ENCODE data around the gene EMC7. TPM values are rescaled to one million over a fixed set of nuclear protein-coding genes. Genes with fewer than 3 reads are reported as not detected.

EMC7 gene
- total and polyA plus RNA-seq, 4 donors: 26.7 to 58.3 (median 37.6) TPM

DNA sequence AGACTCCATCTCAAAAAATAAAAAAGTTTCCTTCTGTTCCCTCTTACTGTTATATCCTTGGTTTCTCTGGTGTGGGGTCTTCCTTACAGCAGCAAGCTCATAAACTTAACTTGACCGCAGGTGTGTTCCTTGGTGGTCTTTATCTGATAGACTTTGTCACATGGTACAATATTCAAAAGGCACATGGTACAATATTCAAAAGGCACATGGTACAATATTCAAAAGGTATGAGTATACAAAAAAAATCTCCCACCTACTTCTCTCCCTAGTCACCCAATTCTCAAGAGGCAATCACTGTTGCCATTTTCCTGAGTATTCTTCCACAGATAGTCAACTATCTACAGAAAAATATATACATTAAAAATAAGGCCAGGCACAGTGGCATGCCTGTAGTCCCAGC lies 4.8 kb upstream of the EMC7 start:
- no peak for DNase-seq (ENCODE audit: low spot score)
- no peaks in the 10 kb centered on the region for H3K9me3 ChIP-seq (ENCODE audit: control insufficient read depth in 4 of 4, low read length in 3 of 4)
- no peak overlapping the region for H3K27ac ChIP-seq (ENCODE audit: low read depth in 1 of 2, low read length in 2 of 2)
- WGBS: 97% methylated on average over 1 of the region's 1 CpG
- no peak overlapping the region for H3K9ac ChIP-seq (ENCODE audit: low read depth in 1 of 2, low read length in 2 of 2)
- H3K27me3 ChIP-seq (ENCODE audit: control insufficient read depth in 4 of 4, insufficient read depth in 4 of 4, low read length in 3 of 4): no peaks in the 10 kb centered on the region
- TF ChIP-seq, protein P1, sequence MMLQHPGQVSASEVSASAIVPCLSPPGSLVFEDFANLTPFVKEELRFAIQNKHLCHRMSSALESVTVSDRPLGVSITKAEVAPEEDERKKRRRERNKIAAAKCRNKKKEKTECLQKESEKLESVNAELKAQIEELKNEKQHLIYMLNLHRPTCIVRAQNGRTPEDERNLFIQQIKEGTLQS (IDR thresholded peaks at IDR 0.05): no peak
- TF ChIP-seq TAF1 (conservative IDR thresholded peaks at IDR 0.05) (no peak), HNF4G (IDR thresholded peaks at IDR 0.05) (no peak), GABPA (IDR thresholded peaks at IDR 0.05 in 1 of 2, conservative IDR thresholded peaks at IDR 0.05 in 1 of 2) (no peak), RXRA (IDR thresholded peaks at IDR 0.05) (no peak), JUND (IDR thresholded peaks at IDR 0.05) (no peak), EGR1 (IDR thresholded peaks at IDR 0.05; ENCODE audit: low read depth in 2 of 2) (no peak), YY1 (IDR thresholded peaks at IDR 0.05) (no peak), SP1 (IDR thresholded peaks at IDR 0.05) (no peak), FOXA2 (IDR thresholded peaks at IDR 0.05) (no peak), FOXA1 (IDR thresholded peaks at IDR 0.05) (no peak), RAD21 (IDR thresholded peaks at IDR 0.05) (no peak), HNF4A (conservative IDR thresholded peaks at IDR 0.05) (no peak), NR2F2 (IDR thresholded peaks at IDR 0.05) (no peak)
- TF ChIP-seq, protein P2, sequence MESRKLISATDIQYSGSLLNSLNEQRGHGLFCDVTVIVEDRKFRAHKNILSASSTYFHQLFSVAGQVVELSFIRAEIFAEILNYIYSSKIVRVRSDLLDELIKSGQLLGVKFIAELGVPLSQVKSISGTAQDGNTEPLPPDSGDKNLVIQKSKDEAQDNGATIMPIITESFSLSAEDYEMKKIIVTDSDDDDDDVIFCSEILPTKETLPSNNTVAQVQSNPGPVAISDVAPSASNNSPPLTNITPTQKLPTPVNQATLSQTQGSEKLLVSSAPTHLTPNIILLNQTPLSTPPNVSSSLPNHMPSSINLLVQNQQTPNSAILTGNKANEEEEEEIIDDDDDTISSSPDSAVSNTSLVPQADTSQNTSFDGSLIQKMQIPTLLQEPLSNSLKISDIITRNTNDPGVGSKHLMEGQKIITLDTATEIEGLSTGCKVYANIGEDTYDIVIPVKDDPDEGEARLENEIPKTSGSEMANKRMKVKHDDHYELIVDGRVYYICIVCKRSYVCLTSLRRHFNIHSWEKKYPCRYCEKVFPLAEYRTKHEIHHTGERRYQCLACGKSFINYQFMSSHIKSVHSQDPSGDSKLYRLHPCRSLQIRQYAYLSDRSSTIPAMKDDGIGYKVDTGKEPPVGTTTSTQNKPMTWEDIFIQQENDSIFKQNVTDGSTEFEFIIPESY (IDR thresholded peaks at IDR 0.05): no peak
- TF ChIP-seq, protein P3, sequence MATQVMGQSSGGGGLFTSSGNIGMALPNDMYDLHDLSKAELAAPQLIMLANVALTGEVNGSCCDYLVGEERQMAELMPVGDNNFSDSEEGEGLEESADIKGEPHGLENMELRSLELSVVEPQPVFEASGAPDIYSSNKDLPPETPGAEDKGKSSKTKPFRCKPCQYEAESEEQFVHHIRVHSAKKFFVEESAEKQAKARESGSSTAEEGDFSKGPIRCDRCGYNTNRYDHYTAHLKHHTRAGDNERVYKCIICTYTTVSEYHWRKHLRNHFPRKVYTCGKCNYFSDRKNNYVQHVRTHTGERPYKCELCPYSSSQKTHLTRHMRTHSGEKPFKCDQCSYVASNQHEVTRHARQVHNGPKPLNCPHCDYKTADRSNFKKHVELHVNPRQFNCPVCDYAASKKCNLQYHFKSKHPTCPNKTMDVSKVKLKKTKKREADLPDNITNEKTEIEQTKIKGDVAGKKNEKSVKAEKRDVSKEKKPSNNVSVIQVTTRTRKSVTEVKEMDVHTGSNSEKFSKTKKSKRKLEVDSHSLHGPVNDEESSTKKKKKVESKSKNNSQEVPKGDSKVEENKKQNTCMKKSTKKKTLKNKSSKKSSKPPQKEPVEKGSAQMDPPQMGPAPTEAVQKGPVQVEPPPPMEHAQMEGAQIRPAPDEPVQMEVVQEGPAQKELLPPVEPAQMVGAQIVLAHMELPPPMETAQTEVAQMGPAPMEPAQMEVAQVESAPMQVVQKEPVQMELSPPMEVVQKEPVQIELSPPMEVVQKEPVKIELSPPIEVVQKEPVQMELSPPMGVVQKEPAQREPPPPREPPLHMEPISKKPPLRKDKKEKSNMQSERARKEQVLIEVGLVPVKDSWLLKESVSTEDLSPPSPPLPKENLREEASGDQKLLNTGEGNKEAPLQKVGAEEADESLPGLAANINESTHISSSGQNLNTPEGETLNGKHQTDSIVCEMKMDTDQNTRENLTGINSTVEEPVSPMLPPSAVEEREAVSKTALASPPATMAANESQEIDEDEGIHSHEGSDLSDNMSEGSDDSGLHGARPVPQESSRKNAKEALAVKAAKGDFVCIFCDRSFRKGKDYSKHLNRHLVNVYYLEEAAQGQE (IDR thresholded peaks at IDR 0.05): no peak
- TF ChIP-seq, protein P4, sequence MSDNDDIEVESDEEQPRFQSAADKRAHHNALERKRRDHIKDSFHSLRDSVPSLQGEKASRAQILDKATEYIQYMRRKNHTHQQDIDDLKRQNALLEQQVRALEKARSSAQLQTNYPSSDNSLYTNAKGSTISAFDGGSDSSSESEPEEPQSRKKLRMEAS (IDR thresholded peaks at IDR 0.05): no peak
- TF ChIP-seq, protein P5, sequence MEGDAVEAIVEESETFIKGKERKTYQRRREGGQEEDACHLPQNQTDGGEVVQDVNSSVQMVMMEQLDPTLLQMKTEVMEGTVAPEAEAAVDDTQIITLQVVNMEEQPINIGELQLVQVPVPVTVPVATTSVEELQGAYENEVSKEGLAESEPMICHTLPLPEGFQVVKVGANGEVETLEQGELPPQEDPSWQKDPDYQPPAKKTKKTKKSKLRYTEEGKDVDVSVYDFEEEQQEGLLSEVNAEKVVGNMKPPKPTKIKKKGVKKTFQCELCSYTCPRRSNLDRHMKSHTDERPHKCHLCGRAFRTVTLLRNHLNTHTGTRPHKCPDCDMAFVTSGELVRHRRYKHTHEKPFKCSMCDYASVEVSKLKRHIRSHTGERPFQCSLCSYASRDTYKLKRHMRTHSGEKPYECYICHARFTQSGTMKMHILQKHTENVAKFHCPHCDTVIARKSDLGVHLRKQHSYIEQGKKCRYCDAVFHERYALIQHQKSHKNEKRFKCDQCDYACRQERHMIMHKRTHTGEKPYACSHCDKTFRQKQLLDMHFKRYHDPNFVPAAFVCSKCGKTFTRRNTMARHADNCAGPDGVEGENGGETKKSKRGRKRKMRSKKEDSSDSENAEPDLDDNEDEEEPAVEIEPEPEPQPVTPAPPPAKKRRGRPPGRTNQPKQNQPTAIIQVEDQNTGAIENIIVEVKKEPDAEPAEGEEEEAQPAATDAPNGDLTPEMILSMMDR (IDR thresholded peaks at IDR 0.05; ENCODE audit: low read depth, low read length, missing input control): no peak
- H3K36me3 ChIP-seq (ENCODE audit: control insufficient read depth in 4 of 4, insufficient read depth in 3 of 4, low read depth in 1 of 4, low read length in 3 of 4): no peaks in the 10 kb centered on the region
- no peak overlapping the region for H3K4me3 ChIP-seq (ENCODE audit: low read depth in 1 of 3, low read length in 3 of 3)
- H3K4me1 ChIP-seq (ENCODE audit: control insufficient read depth in 4 of 4, insufficient read depth in 4 of 4, low read length in 3 of 4): peaks cover 0 to 11% (median under 1%) of the 10 kb centered on the region in 4 donors
